HCT116 (cell line): ENCODE measurements around the gene FRMPD4. TPM values are rescaled to one million over a fixed set of nuclear protein-coding genes. Genes with fewer than 3 reads are reported as not detected.

Source experiments
- ATAC-seq: fragments of 200-7000 bp; cut with Tn5 transposase; 2 replicates; pipeline ENCODE4 v1.9.1; 2020; ENCODE audit warnings: mild to moderate bottlenecking, moderate library complexity
- BruUV-seq: library from RNA; stranded (reverse); fragments of 400-500 nt; replicated peaks from 2 replicates; lab custom pipeline; 2021; lab: Mats Ljungman, UMichigan
- CTCF ChIA-PET: fragments of 300-600 bp; sonication (Branson Sonifier 250); formaldehyde crosslinking; loops from one replicate; lab custom pipeline; 2021; ENCODE audit warnings: antibody characterized with exemption; lab: Charles Lee
- POLR2A ChIA-PET: fragments of 300-600, 350-600 bp; sonication (Branson Sonifier 250); formaldehyde crosslinking; loops from one replicate; lab custom pipeline; 2021; ENCODE audit warnings: antibody characterized with exemption; lab: Charles Lee
- RAD21 ChIA-PET, 2 experiments: fragments of 300-600 bp; sonication (Branson Sonifier 250); formaldehyde crosslinking; loops; one replicate each; lab custom pipeline; 2023; ENCODE audit warnings: low total read pairs in 2 of 2; ENCODE audit not compliant: uncharacterized antibody in 2 of 2, unreplicated experiment in 2 of 2, low non-redundant PET in 1 of 2; lab: Charles Lee
- DNase-seq: peaks from one replicate; pipeline ENCODE4 v3.0.0-alpha.2; 2010; ENCODE audit warnings: low read depth, low spot score
- H2AFZ ChIP-seq: fragments of 200-600 bp; shearing (Covaris generic), sonication (generic); 2 replicates; pipeline ENCODE4 v1.6.1; 2017; ENCODE audit warnings: low read depth, mixed run types, mixed read lengths, antibody characterized with exemption, low read length; ENCODE audit not compliant: poor library complexity, severe bottlenecking
- H3K27ac ChIP-seq: 2 replicates; pipeline ENCODE4 v1.5.1; 2012; ENCODE audit warnings: low read depth, low read length
- H3K27me3 ChIP-seq: fragments of 200-600 bp; sonication (generic); 2 replicates; pipeline ENCODE4 v1.6.1; 2016; ENCODE audit warnings: mixed run types, low read length, mixed read lengths; ENCODE audit not compliant: insufficient read depth
- H3K36me3 ChIP-seq, 2 experiments: fragments of 200-500 bp in 1 of 2; fragments of 200-600 bp in 1 of 2; sonication (Bioruptor generic) in 1 of 2; sonication (generic) in 1 of 2; 2 replicates each; pipeline versions ENCODE4 v1.5.1 to v1.6.1; 2014 to 2016; ENCODE audit warnings: low read length in 2 of 2, inconsistent platforms in 1 of 2, mixed read lengths in 1 of 2, mixed run types in 1 of 2; ENCODE audit not compliant: insufficient read depth in 2 of 2, control insufficient read depth in 1 of 2
- H3K4me1 ChIP-seq, 2 experiments: fragments of 200-600 bp in 1 of 2; sonication (generic) in 1 of 2; 2 replicates each; pipeline versions ENCODE4 v1.5.1 to v1.6.1; 2012 to 2017; ENCODE audit warnings: low read length in 2 of 2, inconsistent platforms in 1 of 2, mild to moderate bottlenecking in 1 of 2, mixed read lengths in 1 of 2, mixed run types in 1 of 2, moderate library complexity in 1 of 2; ENCODE audit not compliant: insufficient read depth in 2 of 2, control insufficient read depth in 1 of 2
- H3K4me2 ChIP-seq: fragments of 200-600 bp; sonication (generic); 2 replicates; pipeline ENCODE4 v1.6.1; 2017; ENCODE audit warnings: mixed run types, low read length, mixed read lengths
- H3K4me3 ChIP-seq, 2 experiments: fragments of 200-600 bp in 1 of 2; sonication (generic) in 1 of 2; replicated peaks in 1 of 2; 2 replicates each; pipeline ENCODE4 v1.5.1; 2011 to 2016; ENCODE audit warnings: low read length in 2 of 2, control low read depth in 1 of 2, low read depth in 1 of 2, mild to moderate bottlenecking in 1 of 2, mixed read lengths in 1 of 2, mixed run types in 1 of 2
- H3K79me2 ChIP-seq: fragments of 200-600 bp; sonication (generic); 2 replicates; pipeline ENCODE4 v1.6.1; 2017; ENCODE audit warnings: mild to moderate bottlenecking, mixed run types, low read length, moderate library complexity, mixed read lengths; ENCODE audit not compliant: insufficient read depth
- H3K9ac ChIP-seq: fragments of 200-600 bp; sonication (generic); 2 replicates; pipeline ENCODE4 v1.6.1; 2016; ENCODE audit warnings: low read length, mixed read lengths
- H3K9me2 ChIP-seq: fragments of 200-600 bp; sonication (generic), shearing (Covaris generic); 2 replicates; pipeline ENCODE4 v1.6.1; 2017; ENCODE audit warnings: mixed run types, mild to moderate bottlenecking, moderate library complexity; ENCODE audit not compliant: insufficient read depth
- H3K9me3 ChIP-seq, 2 experiments: fragments of 200-500 bp in 1 of 2; fragments of 200-600 bp in 1 of 2; sonication (Bioruptor generic) in 1 of 2; sonication (generic) in 1 of 2; 2 replicates each; pipeline ENCODE4 v1.6.1; 2014 to 2017; ENCODE audit warnings: low read length in 2 of 2, mixed read lengths in 2 of 2, inconsistent platforms in 1 of 2, low read depth in 1 of 2, mild to moderate bottlenecking in 1 of 2, mixed run types in 1 of 2, moderate library complexity in 1 of 2; ENCODE audit not compliant: control insufficient read depth in 1 of 2, insufficient read depth in 1 of 2
- H4K20me1 ChIP-seq: fragments of 200-600 bp; sonication (generic), shearing (Covaris generic); 2 replicates; pipeline ENCODE4 v1.6.1; 2017; ENCODE audit warnings: mixed run types, mild to moderate bottlenecking, moderate library complexity; ENCODE audit not compliant: insufficient read depth
- CBX3 ChIP-seq: IDR thresholded peaks from 2 replicates; pipeline ENCODE4 v1.6.1; 2012; ENCODE audit warnings: low read depth
- EGR1 ChIP-seq: IDR thresholded peaks from 2 replicates; pipeline ENCODE4 v1.6.1; 2012; ENCODE audit warnings: low read depth
- ELF1 ChIP-seq: IDR thresholded peaks from 2 replicates; pipeline ENCODE4 v1.6.1; 2012; ENCODE audit warnings: low read depth, borderline replicate concordance
- EZH2 ChIP-seq: fragments of 200-600 bp; sonication (generic); IDR thresholded peaks from 2 replicates; pipeline ENCODE4 v1.6.1; 2017; ENCODE audit warnings: antibody characterized with exemption, mixed run types
- FOSL1 ChIP-seq: IDR thresholded peaks from 2 replicates; pipeline ENCODE4 v1.6.1; 2012; ENCODE audit warnings: low read depth
- JUND ChIP-seq: IDR thresholded peaks from 2 replicates; pipeline ENCODE4 v1.6.1; 2012
- POLR2A ChIP-seq: IDR thresholded peaks from 2 replicates; pipeline ENCODE4 v1.7.0; 2011; ENCODE audit warnings: borderline replicate concordance; ENCODE audit not compliant: insufficient read depth, insufficient read length; ENCODE audit errors: extremely low read depth
- POLR2AphosphoS5 ChIP-seq: IDR thresholded peaks from 2 replicates; pipeline ENCODE4 v1.6.1; 2011; ENCODE audit warnings: mild to moderate bottlenecking, low read depth, low read length, moderate library complexity
- RAD21 ChIP-seq: IDR thresholded peaks from 2 replicates; pipeline ENCODE4 v1.6.1; 2012; ENCODE audit warnings: low read depth, mild to moderate bottlenecking
- SP1 ChIP-seq: IDR thresholded peaks from 2 replicates; pipeline ENCODE4 v1.6.1; 2012; ENCODE audit warnings: low read depth
- ZFX ChIP-seq: fragments of 450-650 bp; IDR thresholded peaks from 2 replicates; pipeline ENCODE4 v1.6.1; 2017
- intact Hi-C: fragments of 100-400 bp; cut with micrococcal nuclease; formaldehyde crosslinking; loops from 2 replicates; pipeline ENCODE4 v1.10.0; 2022
- total RNA-seq: library from RNA; stranded (reverse); gene quantifications from one replicate; pipeline ENCODE4 v1.2.1, GENCODE V29; 2021; ENCODE audit not compliant: unreplicated experiment
- TF ChIP-seq, protein P1 (sequence below): IDR thresholded peaks from 2 replicates; pipeline ENCODE4 v1.6.1; 2011; ENCODE audit warnings: mild to moderate bottlenecking, low read length, moderate library complexity; ENCODE audit not compliant: insufficient replicate concordance; ENCODE audit errors: extremely low read depth
- TF ChIP-seq, protein P2 (sequence below): IDR thresholded peaks from 2 replicates; pipeline ENCODE4 v1.6.1; 2012; ENCODE audit warnings: low read depth
- TF ChIP-seq, protein P3 (sequence below), 3 experiments: fragments of 200-600 bp in 1 of 3; sonication (generic) in 1 of 3; IDR thresholded peaks in 2 of 3; conservative IDR thresholded peaks in 1 of 3; 2 replicates each; pipeline ENCODE4 v1.5.1; 2012 to 2017; ENCODE audit warnings: low read depth in 2 of 3, low read length in 2 of 3, antibody characterized with exemption in 1 of 3, borderline replicate concordance in 1 of 3, control low read depth in 1 of 3, mild to moderate bottlenecking in 1 of 3, mixed read lengths in 1 of 3, mixed run types in 1 of 3, moderate library complexity in 1 of 3; ENCODE audit not compliant: insufficient read depth in 1 of 3
- TF ChIP-seq, protein P4 (sequence below): IDR thresholded peaks from 2 replicates; pipeline ENCODE4 v1.6.1; 2012

The FRMPD4 gene
- total RNA-seq, 1 experiment from 2014 or later, result not detected

DNA sequence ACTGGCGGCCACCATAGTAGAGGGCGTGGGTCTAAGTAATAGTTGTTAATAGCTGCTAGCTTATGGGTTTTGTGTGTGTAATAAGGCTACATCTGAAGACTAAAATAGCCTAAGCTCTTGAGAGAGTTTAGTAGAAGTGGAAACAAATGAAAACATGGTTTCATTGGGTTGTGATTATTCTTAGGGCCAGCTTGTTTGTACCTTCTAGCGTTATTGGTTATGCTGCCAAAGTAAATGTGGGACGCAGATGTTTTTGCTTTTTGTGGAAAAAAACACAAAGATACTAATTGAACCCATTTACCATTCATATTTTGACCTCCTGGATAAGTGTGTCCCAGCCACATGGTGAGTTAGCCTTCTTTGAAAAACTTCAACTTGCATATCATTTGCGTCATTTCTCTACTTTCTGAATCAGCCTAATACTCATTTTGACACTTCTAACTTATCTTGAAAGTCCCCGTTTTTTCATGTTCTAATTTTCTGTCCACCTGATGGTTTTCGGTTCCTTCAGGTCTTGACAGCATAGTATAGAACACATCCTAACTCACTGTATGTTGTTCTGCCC lies 305.3 kb downstream of the FRMPD4 start:
- no peak overlapping the region for H3K4me2 ChIP-seq
- RAD21 ChIA-PET, result no interaction called here
- no peak for ATAC-seq
- no peaks in the 10 kb centered on the region for H3K9me3 ChIP-seq
- no peak overlapping the region for H3K9ac ChIP-seq
- no peaks in the 10 kb centered on the region for H3K36me3 ChIP-seq
- H3K79me2 ChIP-seq, result no peaks in the 10 kb centered on the region
- CTCF ChIA-PET, result no interaction called here
- BruUV-seq, result no TSS peak
- H3K9me2 ChIP-seq, result no peaks in the 10 kb centered on the region
- no peak overlapping the region for H3K4me3 ChIP-seq
- H2AFZ ChIP-seq, result no peak overlapping the region
- no peak overlapping the region for H3K27ac ChIP-seq
- H4K20me1 ChIP-seq, result no peaks in the 10 kb centered on the region
- TF ChIP-seq, protein P1, sequence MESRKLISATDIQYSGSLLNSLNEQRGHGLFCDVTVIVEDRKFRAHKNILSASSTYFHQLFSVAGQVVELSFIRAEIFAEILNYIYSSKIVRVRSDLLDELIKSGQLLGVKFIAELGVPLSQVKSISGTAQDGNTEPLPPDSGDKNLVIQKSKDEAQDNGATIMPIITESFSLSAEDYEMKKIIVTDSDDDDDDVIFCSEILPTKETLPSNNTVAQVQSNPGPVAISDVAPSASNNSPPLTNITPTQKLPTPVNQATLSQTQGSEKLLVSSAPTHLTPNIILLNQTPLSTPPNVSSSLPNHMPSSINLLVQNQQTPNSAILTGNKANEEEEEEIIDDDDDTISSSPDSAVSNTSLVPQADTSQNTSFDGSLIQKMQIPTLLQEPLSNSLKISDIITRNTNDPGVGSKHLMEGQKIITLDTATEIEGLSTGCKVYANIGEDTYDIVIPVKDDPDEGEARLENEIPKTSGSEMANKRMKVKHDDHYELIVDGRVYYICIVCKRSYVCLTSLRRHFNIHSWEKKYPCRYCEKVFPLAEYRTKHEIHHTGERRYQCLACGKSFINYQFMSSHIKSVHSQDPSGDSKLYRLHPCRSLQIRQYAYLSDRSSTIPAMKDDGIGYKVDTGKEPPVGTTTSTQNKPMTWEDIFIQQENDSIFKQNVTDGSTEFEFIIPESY, result no peak
- TF ChIP-seq SP1 (no peak), ZFX (no peak), POLR2A (no peak), CBX3 (no peak), EGR1 (no peak), FOSL1 (no peak), RAD21 (no peak), ELF1 (no peak), EZH2 (no peak), JUND (no peak), POLR2AphosphoS5 (no peak)
- TF ChIP-seq, protein P2, sequence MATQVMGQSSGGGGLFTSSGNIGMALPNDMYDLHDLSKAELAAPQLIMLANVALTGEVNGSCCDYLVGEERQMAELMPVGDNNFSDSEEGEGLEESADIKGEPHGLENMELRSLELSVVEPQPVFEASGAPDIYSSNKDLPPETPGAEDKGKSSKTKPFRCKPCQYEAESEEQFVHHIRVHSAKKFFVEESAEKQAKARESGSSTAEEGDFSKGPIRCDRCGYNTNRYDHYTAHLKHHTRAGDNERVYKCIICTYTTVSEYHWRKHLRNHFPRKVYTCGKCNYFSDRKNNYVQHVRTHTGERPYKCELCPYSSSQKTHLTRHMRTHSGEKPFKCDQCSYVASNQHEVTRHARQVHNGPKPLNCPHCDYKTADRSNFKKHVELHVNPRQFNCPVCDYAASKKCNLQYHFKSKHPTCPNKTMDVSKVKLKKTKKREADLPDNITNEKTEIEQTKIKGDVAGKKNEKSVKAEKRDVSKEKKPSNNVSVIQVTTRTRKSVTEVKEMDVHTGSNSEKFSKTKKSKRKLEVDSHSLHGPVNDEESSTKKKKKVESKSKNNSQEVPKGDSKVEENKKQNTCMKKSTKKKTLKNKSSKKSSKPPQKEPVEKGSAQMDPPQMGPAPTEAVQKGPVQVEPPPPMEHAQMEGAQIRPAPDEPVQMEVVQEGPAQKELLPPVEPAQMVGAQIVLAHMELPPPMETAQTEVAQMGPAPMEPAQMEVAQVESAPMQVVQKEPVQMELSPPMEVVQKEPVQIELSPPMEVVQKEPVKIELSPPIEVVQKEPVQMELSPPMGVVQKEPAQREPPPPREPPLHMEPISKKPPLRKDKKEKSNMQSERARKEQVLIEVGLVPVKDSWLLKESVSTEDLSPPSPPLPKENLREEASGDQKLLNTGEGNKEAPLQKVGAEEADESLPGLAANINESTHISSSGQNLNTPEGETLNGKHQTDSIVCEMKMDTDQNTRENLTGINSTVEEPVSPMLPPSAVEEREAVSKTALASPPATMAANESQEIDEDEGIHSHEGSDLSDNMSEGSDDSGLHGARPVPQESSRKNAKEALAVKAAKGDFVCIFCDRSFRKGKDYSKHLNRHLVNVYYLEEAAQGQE, result no peak
- TF ChIP-seq, protein P3, sequence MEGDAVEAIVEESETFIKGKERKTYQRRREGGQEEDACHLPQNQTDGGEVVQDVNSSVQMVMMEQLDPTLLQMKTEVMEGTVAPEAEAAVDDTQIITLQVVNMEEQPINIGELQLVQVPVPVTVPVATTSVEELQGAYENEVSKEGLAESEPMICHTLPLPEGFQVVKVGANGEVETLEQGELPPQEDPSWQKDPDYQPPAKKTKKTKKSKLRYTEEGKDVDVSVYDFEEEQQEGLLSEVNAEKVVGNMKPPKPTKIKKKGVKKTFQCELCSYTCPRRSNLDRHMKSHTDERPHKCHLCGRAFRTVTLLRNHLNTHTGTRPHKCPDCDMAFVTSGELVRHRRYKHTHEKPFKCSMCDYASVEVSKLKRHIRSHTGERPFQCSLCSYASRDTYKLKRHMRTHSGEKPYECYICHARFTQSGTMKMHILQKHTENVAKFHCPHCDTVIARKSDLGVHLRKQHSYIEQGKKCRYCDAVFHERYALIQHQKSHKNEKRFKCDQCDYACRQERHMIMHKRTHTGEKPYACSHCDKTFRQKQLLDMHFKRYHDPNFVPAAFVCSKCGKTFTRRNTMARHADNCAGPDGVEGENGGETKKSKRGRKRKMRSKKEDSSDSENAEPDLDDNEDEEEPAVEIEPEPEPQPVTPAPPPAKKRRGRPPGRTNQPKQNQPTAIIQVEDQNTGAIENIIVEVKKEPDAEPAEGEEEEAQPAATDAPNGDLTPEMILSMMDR (IDR thresholded peaks at IDR 0.05 in 2 of 3, conservative IDR thresholded peaks at IDR 0.05 in 1 of 3; ENCODE audit: borderline replicate concordance in 1 of 3, insufficient read depth in 1 of 3, low read depth in 2 of 3, low read length in 2 of 3), result no peak
- TF ChIP-seq, protein P4, sequence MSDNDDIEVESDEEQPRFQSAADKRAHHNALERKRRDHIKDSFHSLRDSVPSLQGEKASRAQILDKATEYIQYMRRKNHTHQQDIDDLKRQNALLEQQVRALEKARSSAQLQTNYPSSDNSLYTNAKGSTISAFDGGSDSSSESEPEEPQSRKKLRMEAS, result no peak
- no peaks in the 10 kb centered on the region for H3K4me1 ChIP-seq
- H3K27me3 ChIP-seq, result no peaks in the 10 kb centered on the region
- intact Hi-C loops, result no loop called here
- DNase-seq, result no peak
- POLR2A ChIA-PET, result no interaction called here
